ENCODE measurements around the gene ARPC5L.

The ARPC5L gene

DNA sequence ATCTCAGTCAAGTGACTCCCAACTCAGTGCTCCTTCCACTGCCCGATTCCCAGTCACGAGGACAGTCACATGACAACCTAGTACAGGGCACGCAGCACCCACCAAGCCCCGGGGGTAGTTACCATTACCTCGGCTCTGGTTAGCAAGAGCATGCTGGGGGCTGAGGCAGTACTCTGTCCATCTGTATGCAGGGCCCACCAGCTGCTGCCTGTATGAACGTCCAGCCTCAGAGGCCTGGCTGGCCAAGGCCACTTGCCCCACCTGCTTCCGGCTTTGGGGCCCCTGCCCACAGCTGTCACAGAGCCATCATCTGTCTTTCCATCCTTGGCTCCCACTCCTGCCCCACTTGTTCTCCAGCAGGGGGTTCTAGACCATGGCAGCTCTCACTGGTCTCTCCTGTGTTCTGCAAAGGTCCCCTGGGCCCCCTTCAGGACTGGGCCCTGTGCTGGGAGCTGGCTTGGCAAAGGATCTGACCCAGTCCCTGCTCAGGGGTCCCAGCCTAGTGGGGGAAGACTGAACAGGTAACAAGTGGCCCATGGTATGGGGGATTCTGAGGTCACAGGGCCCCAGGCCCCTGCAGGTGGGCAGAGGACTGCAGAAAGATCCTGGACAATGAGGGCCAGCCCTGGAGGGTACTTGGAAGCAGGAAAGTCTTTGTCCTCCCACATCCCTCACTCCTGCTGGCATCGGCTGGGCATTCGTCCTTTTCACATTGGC lies 3.4 kb upstream of the ARPC5L start:
- TF ChIP-seq, protein P1, sequence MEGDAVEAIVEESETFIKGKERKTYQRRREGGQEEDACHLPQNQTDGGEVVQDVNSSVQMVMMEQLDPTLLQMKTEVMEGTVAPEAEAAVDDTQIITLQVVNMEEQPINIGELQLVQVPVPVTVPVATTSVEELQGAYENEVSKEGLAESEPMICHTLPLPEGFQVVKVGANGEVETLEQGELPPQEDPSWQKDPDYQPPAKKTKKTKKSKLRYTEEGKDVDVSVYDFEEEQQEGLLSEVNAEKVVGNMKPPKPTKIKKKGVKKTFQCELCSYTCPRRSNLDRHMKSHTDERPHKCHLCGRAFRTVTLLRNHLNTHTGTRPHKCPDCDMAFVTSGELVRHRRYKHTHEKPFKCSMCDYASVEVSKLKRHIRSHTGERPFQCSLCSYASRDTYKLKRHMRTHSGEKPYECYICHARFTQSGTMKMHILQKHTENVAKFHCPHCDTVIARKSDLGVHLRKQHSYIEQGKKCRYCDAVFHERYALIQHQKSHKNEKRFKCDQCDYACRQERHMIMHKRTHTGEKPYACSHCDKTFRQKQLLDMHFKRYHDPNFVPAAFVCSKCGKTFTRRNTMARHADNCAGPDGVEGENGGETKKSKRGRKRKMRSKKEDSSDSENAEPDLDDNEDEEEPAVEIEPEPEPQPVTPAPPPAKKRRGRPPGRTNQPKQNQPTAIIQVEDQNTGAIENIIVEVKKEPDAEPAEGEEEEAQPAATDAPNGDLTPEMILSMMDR (IDR thresholded peaks at IDR 0.05; ENCODE audit: low read depth, low read length) = no peak
- no peak for DNase-seq (ENCODE audit: extremely low read depth, low read depth)

DNA sequence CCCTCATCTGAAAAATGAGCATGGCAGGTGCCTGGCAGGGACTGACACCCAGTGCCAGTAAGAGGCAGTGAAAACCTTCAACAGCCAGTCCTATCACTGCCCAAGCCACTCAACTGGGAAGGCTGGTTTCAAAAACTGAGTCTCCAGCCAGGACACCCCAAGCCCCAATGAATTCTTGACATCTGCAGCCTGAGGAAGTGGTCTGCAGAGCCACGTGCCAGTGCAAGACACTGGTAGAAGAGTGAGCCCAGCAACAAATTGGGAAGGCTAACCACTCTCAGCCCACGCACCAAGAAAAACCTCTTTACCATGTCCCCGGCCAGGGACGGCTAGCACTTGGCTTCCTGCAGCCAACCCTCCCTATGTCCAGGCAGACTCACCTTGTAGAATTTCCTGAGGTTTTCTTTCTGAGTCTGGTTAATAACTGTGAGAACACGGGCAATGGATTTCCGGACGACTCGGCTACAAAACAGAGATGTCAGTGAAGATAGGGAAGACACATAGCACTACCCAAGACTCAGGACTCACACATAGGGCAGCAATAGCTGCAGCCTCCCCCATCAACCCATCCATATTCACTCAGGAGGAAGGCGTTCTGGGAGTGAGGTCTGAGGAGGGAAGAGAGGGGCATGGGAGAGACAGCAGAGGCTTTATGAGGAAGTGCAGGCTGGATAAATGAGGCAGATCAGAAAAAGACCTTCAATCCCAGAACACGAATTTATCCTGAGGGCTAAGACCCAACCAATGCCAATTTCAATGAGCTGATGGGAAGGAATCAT lies 1.9 kb upstream of the ARPC5L start:
- DNase-seq (ENCODE audit: extremely low read depth, low read depth) = no peak

DNA sequence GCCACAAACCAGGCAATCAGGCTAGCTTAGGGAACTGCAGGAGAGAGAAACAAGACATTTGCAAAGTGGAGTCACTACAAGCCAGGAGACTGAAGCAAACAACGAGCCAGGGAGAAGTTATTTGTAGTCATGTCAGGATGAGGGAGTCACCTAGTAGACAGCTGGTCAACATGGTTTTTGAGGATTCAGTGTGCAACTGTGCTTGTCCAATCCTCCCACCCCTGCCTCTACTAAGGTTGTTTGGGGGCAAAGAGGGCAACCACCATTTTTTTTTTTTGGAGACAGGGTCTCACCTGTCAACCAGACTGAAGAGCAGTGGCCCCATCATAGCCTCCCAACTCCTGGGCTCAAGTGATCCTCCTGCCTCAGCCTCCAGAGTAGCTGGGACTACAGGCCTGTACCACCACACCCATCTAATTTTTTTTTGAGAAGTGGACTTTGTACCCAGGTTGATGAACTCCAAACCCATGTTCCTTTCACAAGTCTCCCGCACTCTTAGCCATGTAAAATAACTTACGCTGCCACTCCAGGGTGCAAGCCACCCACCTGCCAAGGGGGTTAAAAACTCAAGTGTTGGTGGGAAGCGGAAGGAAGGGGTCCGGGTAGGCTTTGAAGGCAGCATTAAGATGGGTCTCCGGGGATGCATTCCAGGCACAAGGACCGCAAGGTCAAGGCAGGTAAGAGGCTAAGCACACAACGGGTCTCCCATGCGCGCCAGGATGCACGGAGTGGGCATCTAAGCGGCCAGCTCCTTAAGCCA lies 1.2 kb upstream of the ARPC5L start:
- TF ChIP-seq, protein P1 (IDR thresholded peaks at IDR 0.05; ENCODE audit: low read depth, low read length) = no peak
- no peak for DNase-seq (ENCODE audit: extremely low read depth, low read depth)

More for the DNA sequence above, 1.9 kb upstream of the ARPC5L start:
- TF ChIP-seq, protein P1 (IDR thresholded peaks at IDR 0.05; ENCODE audit: low read depth, low read length) = no peak

DNA sequence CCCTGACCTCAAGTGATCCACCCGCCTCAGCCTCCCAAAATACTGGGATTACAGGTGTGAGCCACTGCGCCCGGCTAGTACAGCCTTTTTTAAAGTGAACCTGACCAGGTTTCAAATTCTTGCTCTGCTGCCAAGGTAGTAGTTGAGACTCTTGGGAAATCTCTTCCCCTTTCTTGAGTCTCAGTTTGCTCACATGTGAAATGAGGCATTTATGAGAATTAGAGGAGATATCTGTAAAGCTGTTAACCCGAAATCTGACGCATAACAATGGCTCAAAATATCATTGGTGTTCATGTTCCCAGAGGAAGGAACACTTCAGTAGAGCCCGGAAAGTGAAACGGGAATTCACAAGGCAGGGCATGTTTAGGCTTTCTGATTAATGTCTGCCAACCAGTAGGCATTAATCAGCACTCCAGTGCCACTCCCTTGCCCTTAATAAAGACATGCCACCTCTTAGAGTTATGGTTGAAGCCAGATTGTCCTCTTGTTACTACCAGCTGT lies 1.5 kb downstream of the ARPC5L start:
- TF ChIP-seq, protein P1 (IDR thresholded peaks at IDR 0.05; ENCODE audit: low read depth, low read length) = no peak

DNA sequence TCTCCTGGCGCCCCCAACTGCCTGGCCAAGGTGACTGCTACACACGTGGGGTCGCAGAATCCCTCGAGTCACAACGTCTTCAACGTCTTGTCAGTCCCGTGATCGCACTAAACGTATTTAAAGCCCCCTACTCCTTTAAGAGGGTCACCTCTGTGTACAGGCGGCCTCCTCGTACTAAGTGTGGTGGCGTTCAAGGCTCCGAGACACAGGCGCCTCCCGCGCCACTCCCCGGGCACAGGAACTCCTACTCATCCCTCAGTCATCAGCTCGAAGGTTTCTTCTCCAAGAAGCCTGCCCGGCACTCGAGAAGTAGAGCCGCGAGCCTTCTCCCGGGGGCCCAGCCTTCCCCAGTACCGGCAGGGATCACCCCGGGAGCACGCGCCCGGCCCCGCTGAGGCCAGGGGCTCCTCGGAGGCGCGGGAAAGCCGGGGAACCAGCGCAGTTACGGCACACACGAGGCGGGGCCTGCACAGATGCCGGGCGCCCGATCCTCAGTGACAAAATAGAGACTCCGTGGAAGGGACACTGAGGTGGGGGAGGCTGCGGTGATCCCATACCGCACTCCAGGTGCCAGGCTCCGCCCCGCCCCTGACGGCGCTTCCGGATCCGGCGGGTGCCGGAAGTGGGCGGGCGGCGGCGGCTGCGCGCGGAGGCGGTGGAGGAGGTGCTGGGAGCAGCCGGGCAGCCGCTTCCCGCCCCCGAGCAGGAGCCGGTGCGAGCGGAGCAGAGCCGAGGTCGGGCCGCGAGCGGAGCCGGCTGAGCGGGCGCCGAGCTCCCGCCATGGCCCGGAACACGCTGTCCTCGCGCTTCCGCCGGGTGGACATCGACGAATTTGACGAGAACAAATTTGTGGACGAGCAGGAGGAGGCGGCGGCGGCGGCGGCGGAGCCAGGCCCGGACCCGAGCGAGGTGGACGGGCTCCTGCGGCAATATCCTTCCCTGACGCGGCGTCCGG lies 6.9 kb downstream of the ARPC5L start:
- peak; percentile 44 for DNase-seq (ENCODE audit: extremely low read depth, low read depth)
- TF ChIP-seq, protein P1 (IDR thresholded peaks at IDR 0.05; ENCODE audit: low read depth, low read length) = peak; percentile 30

More for the DNA sequence above, 1.5 kb downstream of the ARPC5L start:
- no peak for DNase-seq (ENCODE audit: extremely low read depth, low read depth)

DNA sequence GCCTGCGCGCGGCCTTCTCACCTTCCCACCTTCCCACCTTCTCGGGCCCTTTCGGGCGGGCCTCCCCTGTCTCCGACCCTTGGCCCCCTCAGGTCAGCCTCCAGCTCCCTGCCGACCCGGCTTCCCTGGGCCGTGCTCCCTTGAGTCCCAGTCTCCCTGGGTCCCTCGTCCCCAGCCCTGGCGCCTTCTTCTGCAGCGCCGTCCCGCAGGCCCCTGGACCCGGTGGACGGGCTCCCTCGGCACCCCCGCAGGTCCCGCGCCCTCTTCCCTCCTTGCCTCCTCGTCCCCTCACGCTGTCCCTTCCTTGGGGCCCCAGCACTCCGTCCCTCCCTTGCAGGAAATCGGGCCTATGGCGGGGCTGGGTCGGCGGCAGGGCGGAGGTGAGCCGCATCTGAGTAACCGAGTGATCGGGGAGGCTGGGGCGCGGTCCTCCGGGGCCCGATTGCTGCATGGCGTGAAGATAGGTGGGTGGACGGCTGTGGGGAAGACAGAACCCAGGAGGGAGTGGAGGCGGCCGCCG lies 7.6 kb downstream of the ARPC5L start:
- DNase-seq (ENCODE audit: extremely low read depth, low read depth) = no peak
- TF ChIP-seq, protein P1 (IDR thresholded peaks at IDR 0.05; ENCODE audit: low read depth, low read length) = no peak
